Cardiac atrium fibroblast (primary cell): Measurements from ENCODE around the gene CASP8AP2. TPM values are rescaled to one million over a fixed set of nuclear protein-coding genes. Genes with fewer than 3 reads are reported as not detected.

Experiments used
- total RNA-seq: library from RNA; depleted of rRNA; stranded (reverse); fragments of >200 nt; gene quantifications from 2 replicates; pipeline ENCODE4 v1.2.3, GENCODE V29; 2015

The CASP8AP2 gene
- 3.2 and 5.7 TPM in 2 replicates for total RNA-seq

DNA sequence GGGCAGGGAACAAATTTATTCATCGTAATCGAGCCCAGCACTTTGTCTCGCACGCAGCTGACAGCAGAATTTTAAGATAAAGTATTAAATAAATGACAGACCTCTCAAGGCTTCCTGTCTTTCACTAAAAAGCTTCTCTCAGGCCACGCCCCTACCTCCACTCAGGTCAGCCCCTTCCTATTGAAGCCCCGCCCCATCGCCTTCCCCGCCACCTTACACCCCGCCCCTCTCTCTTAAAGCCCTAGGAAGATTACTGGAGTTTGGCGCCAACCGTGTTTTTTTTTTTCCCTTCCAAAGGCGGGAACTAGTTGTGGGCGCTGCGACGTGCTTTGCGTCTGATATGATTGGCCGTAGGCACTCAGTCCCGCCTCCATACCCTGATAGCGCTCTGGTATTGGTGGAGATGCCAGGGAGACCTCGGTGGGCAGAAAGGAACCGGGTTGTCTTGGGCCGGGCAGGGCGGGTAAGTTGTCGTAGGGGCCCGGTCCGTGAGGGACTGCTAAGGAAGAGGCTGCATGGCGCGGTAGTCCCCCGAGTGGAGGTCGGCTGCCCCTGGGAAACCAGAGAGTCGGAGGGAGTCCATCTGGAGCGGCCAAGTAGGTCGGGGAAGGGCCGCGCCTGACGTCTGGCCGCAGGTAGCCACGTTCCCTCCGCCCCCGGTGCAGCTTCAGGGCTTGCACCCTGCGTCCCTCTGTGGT, at the start of gene CASP8AP2:
CASP8AP2 (plus strand) TSS at position 409 of the 698 bp plus-strand sequence.

DNA sequence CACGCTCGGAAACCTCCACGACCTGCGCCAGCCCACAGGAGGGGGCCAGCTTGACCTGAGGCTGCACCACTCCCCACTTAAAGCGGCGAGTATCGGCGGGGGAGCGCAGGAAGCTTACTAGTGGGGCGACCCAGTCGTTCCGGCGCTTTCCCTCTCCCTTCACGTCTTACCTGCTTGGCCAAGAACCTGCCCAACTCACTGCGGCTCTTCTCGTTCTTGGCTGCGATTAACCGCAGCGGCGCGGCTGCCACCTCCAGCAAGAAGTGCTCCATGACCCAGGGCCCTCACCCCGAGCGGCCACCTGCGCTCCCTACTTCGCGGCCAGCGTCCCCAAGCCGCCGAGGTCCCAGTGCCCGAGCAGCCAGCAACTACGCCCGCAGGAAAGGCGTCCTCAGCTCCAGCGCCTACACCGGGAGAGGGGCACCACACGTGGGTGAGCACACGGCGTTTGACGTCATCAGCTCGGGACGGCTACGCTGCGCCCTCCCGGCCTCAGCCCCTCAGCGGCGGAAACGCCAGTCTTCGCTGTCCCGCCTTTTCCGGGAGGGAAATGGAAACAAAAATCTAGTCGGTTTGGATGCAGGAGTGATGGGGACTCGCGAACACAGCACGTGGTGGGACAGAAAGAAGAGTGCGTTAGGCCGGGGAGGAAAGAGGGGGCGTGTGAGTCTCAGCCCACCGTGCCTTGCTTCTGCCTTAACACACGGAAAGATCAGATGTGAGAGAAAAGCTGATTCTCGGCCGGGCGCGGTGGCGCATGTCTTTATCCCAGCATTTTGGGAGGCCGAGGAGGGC, 10.1 kb upstream of the CASP8AP2 start, which contains the start of gene MDN1:
MDN1 (minus strand) TSS at position 459 of the 795 bp plus-strand sequence; CDS start at position 272, 187 bp downstream.

DNA sequence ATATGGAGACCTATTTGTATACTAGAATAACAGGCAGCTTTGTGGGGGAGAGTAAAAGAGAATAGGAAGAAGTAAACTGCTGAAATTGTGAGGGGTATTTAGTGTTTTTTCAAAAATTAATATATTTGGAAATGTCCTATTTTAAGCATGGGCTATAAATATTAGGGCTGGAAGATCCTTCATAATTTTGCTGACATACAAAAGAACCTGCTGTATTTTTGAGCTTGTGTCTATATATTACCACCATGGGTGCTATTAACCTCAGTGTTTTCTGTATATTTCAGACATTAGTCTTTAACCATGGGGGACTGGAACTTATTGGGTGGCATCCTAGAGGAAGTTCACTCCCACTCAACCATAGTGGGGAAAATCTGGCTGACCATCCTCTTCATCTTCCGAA, 64.5 kb downstream of the CASP8AP2 start, which contains the start of gene GJA10:
GJA10 (plus strand) TSS at position 301 of the 400 bp plus-strand sequence; CDS start at position 301, 0 bp downstream.

Other genes starting within 250 kb of the CASP8AP2 start
- 9.2 and 21.4 TPM in 2 replicates for gene LYRM2, start 191.1 kb upstream of the CASP8AP2 start, total RNA-seq
- 7.8 and 8.7 TPM in 2 replicates for gene MDN1, start 10.1 kb upstream of the CASP8AP2 start, total RNA-seq
- gene GJA10, start 64.6 kb downstream of the CASP8AP2 start, total RNA-seq: not detected in 2 replicates